ENCODE measurements around the gene MANEAL. TPM values are rescaled to one million over a fixed set of nuclear protein-coding genes. Genes with fewer than 3 reads are reported as not detected.

The MANEAL gene
- polyA plus RNA-seq, 1 experiment: 0.32 TPM

DNA sequence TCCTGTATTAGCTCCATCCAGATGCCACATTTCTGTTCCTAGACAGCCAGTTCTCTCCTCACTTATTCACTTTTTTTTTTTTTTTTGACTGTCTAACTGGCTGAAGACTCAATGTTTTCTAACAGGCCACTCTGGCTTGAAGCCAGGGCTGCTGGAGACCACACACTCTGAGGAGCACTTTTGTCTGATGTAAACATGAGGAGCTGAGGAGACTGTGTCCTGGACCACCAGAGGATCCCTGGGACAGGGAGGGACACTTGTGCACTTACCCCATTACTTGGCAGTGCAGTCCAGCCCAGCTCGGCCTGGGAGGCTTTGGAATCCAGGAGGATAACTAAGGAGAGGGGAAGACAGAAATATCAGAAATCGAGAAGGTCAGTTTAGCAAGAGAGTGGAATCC lies 31.1 kb upstream of the MANEAL start:
- POLR2A ChIA-PET: no interaction called here
- Histone ChIP-seq H3K27me3 (ENCODE audit: control insufficient read depth, insufficient read depth, low read length) (peaks cover 32% of the 10 kb centered on the region), H3K4me3 (ENCODE audit: low read depth, low read length) (no peak overlapping the region), H3K9me3 (ENCODE audit: control insufficient read depth, insufficient read depth, low read length) (peaks cover 10% of the 10 kb centered on the region), H3K27ac (ENCODE audit: low read depth, low read length) (no peak overlapping the region)
- TF ChIP-seq, protein P1, sequence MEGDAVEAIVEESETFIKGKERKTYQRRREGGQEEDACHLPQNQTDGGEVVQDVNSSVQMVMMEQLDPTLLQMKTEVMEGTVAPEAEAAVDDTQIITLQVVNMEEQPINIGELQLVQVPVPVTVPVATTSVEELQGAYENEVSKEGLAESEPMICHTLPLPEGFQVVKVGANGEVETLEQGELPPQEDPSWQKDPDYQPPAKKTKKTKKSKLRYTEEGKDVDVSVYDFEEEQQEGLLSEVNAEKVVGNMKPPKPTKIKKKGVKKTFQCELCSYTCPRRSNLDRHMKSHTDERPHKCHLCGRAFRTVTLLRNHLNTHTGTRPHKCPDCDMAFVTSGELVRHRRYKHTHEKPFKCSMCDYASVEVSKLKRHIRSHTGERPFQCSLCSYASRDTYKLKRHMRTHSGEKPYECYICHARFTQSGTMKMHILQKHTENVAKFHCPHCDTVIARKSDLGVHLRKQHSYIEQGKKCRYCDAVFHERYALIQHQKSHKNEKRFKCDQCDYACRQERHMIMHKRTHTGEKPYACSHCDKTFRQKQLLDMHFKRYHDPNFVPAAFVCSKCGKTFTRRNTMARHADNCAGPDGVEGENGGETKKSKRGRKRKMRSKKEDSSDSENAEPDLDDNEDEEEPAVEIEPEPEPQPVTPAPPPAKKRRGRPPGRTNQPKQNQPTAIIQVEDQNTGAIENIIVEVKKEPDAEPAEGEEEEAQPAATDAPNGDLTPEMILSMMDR (IDR thresholded peaks at IDR 0.05; ENCODE audit: low read depth, low read length): no peak
- DNase-seq (ENCODE audit: low read depth, low spot score): no peak
- CTCF ChIA-PET: no interaction called here

DNA sequence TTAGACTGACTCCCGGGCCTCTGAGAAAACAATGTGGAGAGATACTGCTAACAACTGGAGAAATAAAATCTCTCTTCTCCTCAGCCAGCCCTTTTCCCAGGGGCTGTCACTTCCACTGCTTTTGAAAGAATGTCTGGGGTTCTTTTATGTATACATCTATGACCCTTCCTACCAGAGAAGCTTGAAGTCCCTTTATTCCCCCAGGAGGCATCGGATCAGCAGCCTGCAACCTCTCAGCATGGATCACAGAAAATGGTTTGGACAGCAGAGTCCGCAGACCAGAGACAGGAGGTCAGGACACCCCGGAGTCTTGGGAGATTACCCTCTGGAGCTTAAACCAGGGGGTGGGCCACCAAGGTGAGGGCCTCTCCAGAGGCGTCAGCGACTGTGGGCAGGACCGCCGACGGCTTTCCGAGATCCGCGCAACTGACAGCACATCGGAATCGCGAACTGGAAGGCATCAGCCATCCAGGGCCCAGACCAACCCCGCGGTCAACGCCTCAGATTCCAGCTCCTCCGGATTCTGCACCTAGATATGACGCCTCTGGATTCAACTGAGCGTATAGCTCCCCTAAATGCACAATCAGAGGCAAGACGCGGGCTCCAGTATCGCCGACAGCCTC lies 29.7 kb upstream of the MANEAL start:
- TF ChIP-seq, protein P1 (IDR thresholded peaks at IDR 0.05; ENCODE audit: low read depth, low read length): no peak
- H3K4me3 ChIP-seq (ENCODE audit: low read depth, low read length): no peak overlapping the region
- DNase-seq (ENCODE audit: low read depth, low spot score): no peak
- no peak overlapping the region for H3K27ac ChIP-seq (ENCODE audit: low read depth, low read length)
- H3K27me3 ChIP-seq (ENCODE audit: control insufficient read depth, insufficient read depth, low read length): peaks cover 33% of the 10 kb centered on the region
- ChIA-PET POLR2A (no interaction called here), CTCF (interaction anchor here (1.2 kb wide), 1 partner anchor 9 kb away, joined by 3 read pairs; no protein-coding TSS in a partner anchor)
- peaks cover 10% of the 10 kb centered on the region for H3K9me3 ChIP-seq (ENCODE audit: control insufficient read depth, insufficient read depth, low read length)

DNA sequence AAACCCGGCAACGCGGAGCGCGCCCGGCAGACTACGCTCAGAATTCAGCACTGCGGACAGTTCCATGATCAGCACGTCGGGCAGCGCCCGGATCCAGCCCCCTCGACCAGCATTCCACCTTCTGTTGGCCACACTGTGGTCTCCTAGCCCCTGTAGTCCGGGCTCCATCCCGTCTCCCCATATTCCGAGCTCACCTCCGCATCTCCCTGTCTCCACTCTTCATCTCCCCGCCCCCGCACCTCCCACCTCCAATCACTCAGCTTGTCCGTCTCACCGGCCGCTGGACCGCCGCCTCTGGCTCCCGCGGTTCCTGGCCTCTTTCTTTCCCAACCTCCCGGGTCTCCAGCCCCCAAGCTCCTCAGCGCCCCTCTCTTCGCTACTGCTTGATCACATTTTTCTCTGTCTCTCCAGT lies 29.2 kb upstream of the MANEAL start:
- H3K9me3 ChIP-seq (ENCODE audit: control insufficient read depth, insufficient read depth, low read length): peaks cover 10% of the 10 kb centered on the region
- CTCF ChIA-PET: interaction anchor here (0.6 to 1.2 kb wide), 2 partner anchors 9 to 422 kb away, joined by 3 to 4 read pairs; no protein-coding TSS in a partner anchor
- POLR2A ChIA-PET: no interaction called here
- peak; percentile 6 for DNase-seq (ENCODE audit: low read depth, low spot score)
- peaks cover 33% of the 10 kb centered on the region for H3K27me3 ChIP-seq (ENCODE audit: control insufficient read depth, insufficient read depth, low read length)
- no peak overlapping the region for H3K4me3 ChIP-seq (ENCODE audit: low read depth, low read length)
- H3K27ac ChIP-seq (ENCODE audit: low read depth, low read length): no peak overlapping the region
- TF ChIP-seq, protein P1 (IDR thresholded peaks at IDR 0.05; ENCODE audit: low read depth, low read length): no peak

DNA sequence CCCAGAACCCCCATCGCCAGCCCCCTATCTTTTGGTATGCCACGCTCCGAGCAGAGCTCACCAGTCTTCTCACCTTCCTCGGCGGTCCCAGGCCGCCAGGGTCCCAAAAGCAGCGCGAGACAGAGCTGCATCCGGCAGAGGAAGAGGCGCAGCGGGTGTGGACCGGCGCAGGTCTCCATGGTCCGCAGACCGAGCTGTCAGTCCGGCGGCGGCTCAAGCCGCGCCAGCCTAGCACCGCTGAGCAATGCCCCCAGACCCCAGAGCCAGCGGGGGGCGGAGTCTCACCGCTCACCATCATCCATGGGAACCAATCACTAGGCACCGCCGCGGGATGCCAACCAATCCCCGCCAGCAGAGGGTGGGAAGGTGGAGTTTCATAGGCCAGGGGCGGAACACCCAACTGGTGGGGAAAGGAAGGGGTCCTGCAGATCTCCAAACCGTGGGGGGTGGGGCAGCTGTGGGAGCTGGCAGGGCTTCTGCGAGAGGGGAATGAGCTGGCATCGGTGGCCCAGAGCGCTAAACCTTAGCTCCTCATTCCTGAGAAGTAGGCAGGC lies 28.7 kb upstream of the MANEAL start, which contains the start of gene EPHA10:
EPHA10 (minus strand) TSS at position 233 of the 554 bp plus-strand sequence; CDS start at position 179, 54 bp downstream.
- H3K4me3 ChIP-seq (ENCODE audit: low read depth, low read length): no peak within 1 kb of the TSS
- ChIA-PET CTCF (interaction anchor here (0.6 kb wide), 1 partner anchor 421 kb away, joined by 4 read pairs; no protein-coding TSS in a partner anchor), POLR2A (no interaction called here)
- H3K9me3 ChIP-seq (ENCODE audit: control insufficient read depth, insufficient read depth, low read length): peaks cover 10% of the 10 kb centered on the region
- TF ChIP-seq, protein P1 (IDR thresholded peaks at IDR 0.05; ENCODE audit: low read depth, low read length): no peak
- DNase-seq (ENCODE audit: low read depth, low spot score): no peak
- H3K27me3 ChIP-seq (ENCODE audit: control insufficient read depth, insufficient read depth, low read length): peaks cover 36% of the 10 kb centered on the region
- no peak within 1 kb of the TSS for H3K27ac ChIP-seq (ENCODE audit: low read depth, low read length)

Data from AG04450 (cell line).